Activated T-helper 9 cell treated with anti-CD3 and anti-CD28 coated beads, Interleukin-2, amount 50 U/mL, for 16 hours (primary cell): ENCODE data around the gene CLCA2.
"Not testable (repeated sequence)": the region's sequence is repeated elsewhere in the genome, so short reads cannot be mapped to it uniquely, and the experiment has no call there.

Experiments used
- DNase-seq: peaks from one replicate; pipeline ENCODE4 v3.0.0-alpha.2; 2020; ENCODE audit warnings: low read depth

The CLCA2 gene

GRCh38 chr1:86472152-86472551 is 48.2 kb downstream of the CLCA2 start:
- DNase-seq: no peak

GRCh38 chr1:86472767-86473166 is 48.8 kb downstream of the CLCA2 start:
- no peak for DNase-seq

- DNase-seq: no peak
These were observed 53.3 kb downstream of the CLCA2 start for GRCh38 chr1:86477256-86477655.

- DNase-seq: no peak
These were observed 53.7 kb downstream of the CLCA2 start for GRCh38 chr1:86477682-86478081.

GRCh38 chr1:86478416-86479156 is 54.6 kb downstream of the CLCA2 start:
- DNase-seq: no peak

- DNase-seq: no peak
These were observed 58.0 kb downstream of the CLCA2 start for GRCh38 chr1:86481966-86482365.

GRCh38 chr1:86487131-86487810 is 63.3 kb downstream of the CLCA2 start:
- no peak for DNase-seq

- no peak for DNase-seq
These were observed 63.8 kb downstream of the CLCA2 start for GRCh38 chr1:86487811-86488141.

GRCh38 chr1:86489242-86489878 is 65.4 kb downstream of the CLCA2 start:
- DNase-seq: no peak

- no peak for DNase-seq
These were observed 67.4 kb downstream of the CLCA2 start for GRCh38 chr1:86491171-86491950.

GRCh38 chr1:86498281-86498680 is 74.3 kb downstream of the CLCA2 start:
- no peak for DNase-seq

- DNase-seq: no peak
These were observed 76.1 kb downstream of the CLCA2 start for GRCh38 chr1:86499987-86500593.

GRCh38 chr1:86500714-86501113 is 76.7 kb downstream of the CLCA2 start:
- no peak for DNase-seq

GRCh38 chr1:86502125-86502646 is 78.2 kb downstream of the CLCA2 start:
- DNase-seq: not testable (repeated sequence)

GRCh38 chr1:86502721-86503405 is 78.9 kb downstream of the CLCA2 start:
- no peak for DNase-seq

- DNase-seq: no peak
These were observed 79.6 kb downstream of the CLCA2 start for GRCh38 chr1:86503406-86504136.

GRCh38 chr1:86504137-86504479 is 80.1 kb downstream of the CLCA2 start:
- DNase-seq: no peak

GRCh38 chr1:86504895-86505563 is 81.1 kb downstream of the CLCA2 start:
- DNase-seq: no peak

GRCh38 chr1:86505564-86505902 is 81.6 kb downstream of the CLCA2 start:
- no peak for DNase-seq
